Endothelial cell of umbilical vein (primary cell): ENCODE measurements around the gene NAGLU. TPM values are rescaled to one million over a fixed set of nuclear protein-coding genes. Genes with fewer than 3 reads are reported as not detected.

ENCODE experiments used
- BruUV-seq: library from RNA; stranded (reverse); fragments of 400-500 nt; replicated peaks from 2 replicates; lab custom pipeline; 2021; lab: Mats Ljungman, UMichigan
- CTCF ChIA-PET: fragments of 300-600, 350-600 bp; sonication (Branson Sonifier 250); formaldehyde crosslinking; loops from one replicate; lab custom pipeline; 2021; ENCODE audit warnings: antibody characterized with exemption, inconsistent platforms; lab: Charles Lee
- POLR2A ChIA-PET: fragments of 300-600, 350-600 bp; sonication (Branson Sonifier 250); formaldehyde crosslinking; loops from one replicate; lab custom pipeline; 2021; ENCODE audit warnings: antibody characterized with exemption, inconsistent platforms; lab: Charles Lee
- DNase-seq: peaks from one replicate; pipeline ENCODE4 v3.0.0-alpha.2; 2011; ENCODE audit warnings: low read depth, low spot score
- FAIRE-seq: peaks from 2 replicates; lab custom pipeline; 2011; peaks lifted over from hg19 to GRCh38; lab: Jason Lieb, UNC
- H2AFZ ChIP-seq: 2 replicates; pipeline ENCODE4 v1.6.0; 2012; ENCODE audit warnings: low read depth, low read length, control low read depth, inconsistent platforms
- H3K27ac ChIP-seq: 2 replicates; pipeline ENCODE4 v1.5.1; 2011; ENCODE audit warnings: low read depth, mild to moderate bottlenecking, control low read depth, low read length, moderate library complexity; ENCODE audit not compliant: insufficient read depth
- H3K27me3 ChIP-seq, 2 experiments: 2 replicates each; pipeline versions ENCODE4 v1.6.0 to v1.6.1; 2011; ENCODE audit warnings: low read length in 2 of 2, mixed read lengths in 1 of 2; ENCODE audit not compliant: control insufficient read depth in 2 of 2, insufficient read depth in 2 of 2
- H3K36me3 ChIP-seq, 2 experiments: 2 replicates in 1 of 2; 3 replicates in 1 of 2; pipeline ENCODE4 v1.5.1; 2011; ENCODE audit warnings: low read length in 2 of 2, mild to moderate bottlenecking in 1 of 2, moderate library complexity in 1 of 2; ENCODE audit not compliant: control insufficient read depth in 2 of 2, insufficient read depth in 2 of 2; ENCODE audit errors: extremely low read depth in 1 of 2
- H3K4me1 ChIP-seq: 3 replicates; pipeline ENCODE4 v1.5.1; 2011; ENCODE audit warnings: mild to moderate bottlenecking, low read length; ENCODE audit not compliant: control insufficient read depth, insufficient read depth; ENCODE audit errors: extremely low read depth
- H3K4me2 ChIP-seq: 2 replicates; pipeline ENCODE4 v1.6.1; 2011; ENCODE audit warnings: low read length, control low read depth, mixed read lengths; ENCODE audit not compliant: insufficient read depth
- H3K4me3 ChIP-seq, 3 experiments: fragments of 200-600 bp in 1 of 3; sonication (generic), shearing (Covaris generic) in 1 of 3; replicated peaks in 1 of 3; 2 replicates each; pipeline ENCODE4 v1.5.1; 2011 to 2016; ENCODE audit warnings: control low read depth in 3 of 3, low read length in 3 of 3, mild to moderate bottlenecking in 2 of 3, inconsistent platforms in 1 of 3, low read depth in 1 of 3, moderate library complexity in 1 of 3; ENCODE audit not compliant: insufficient read depth in 1 of 3
- H3K79me2 ChIP-seq: 2 replicates; pipeline ENCODE4 v1.6.0; 2012; ENCODE audit warnings: low read length, inconsistent platforms; ENCODE audit not compliant: control insufficient read depth, insufficient read depth
- H3K9ac ChIP-seq: replicated peaks from 2 replicates; pipeline ENCODE3; 2011; ENCODE audit warnings: low read length, control low read depth; ENCODE audit not compliant: insufficient read depth; ENCODE audit errors: extremely low read depth
- H3K9me1 ChIP-seq: replicated peaks from 3 replicates; pipeline ENCODE4 v1.6.0; 2011; ENCODE audit warnings: mild to moderate bottlenecking, low read length; ENCODE audit not compliant: control insufficient read depth, insufficient read depth; ENCODE audit errors: extremely low read depth
- H3K9me3 ChIP-seq: replicated peaks from 2 replicates; pipeline ENCODE4 v1.5.1; 2012; ENCODE audit warnings: low read length, inconsistent platforms; ENCODE audit not compliant: control insufficient read depth, insufficient read depth
- H4K20me1 ChIP-seq: replicated peaks from 2 replicates; pipeline ENCODE3; 2011; ENCODE audit warnings: mild to moderate bottlenecking, low read length; ENCODE audit not compliant: control insufficient read depth, insufficient read depth; ENCODE audit errors: extremely low read depth
- EZH2 ChIP-seq: IDR thresholded peaks from 2 replicates; pipeline ENCODE4 v1.6.1; 2012; ENCODE audit warnings: borderline replicate concordance, low read depth, mild to moderate bottlenecking, moderate library complexity, low read length, inconsistent platforms; ENCODE audit not compliant: severe bottlenecking
- FOS ChIP-seq: IDR thresholded peaks from 2 replicates; pipeline ENCODE4 v1.6.1; 2011; ENCODE audit warnings: mild to moderate bottlenecking, low read length, moderate library complexity, borderline replicate concordance; ENCODE audit not compliant: insufficient read depth
- GATA2 ChIP-seq: IDR thresholded peaks from 2 replicates; pipeline ENCODE4 v1.7.0; 2011; ENCODE audit warnings: low read depth, mild to moderate bottlenecking, moderate library complexity, mixed read lengths, low read length; ENCODE audit not compliant: insufficient read length, insufficient read depth
- JUN ChIP-seq: IDR thresholded peaks from 2 replicates; pipeline ENCODE4 v1.6.1; 2011; ENCODE audit warnings: borderline replicate concordance, low read depth; ENCODE audit not compliant: insufficient read length, insufficient read depth
- MYC ChIP-seq: IDR thresholded peaks from one replicate; pipeline ENCODE4 v1.6.1; 2011; ENCODE audit warnings: mild to moderate bottlenecking, low read depth, low read length
- POLR2A ChIP-seq: IDR thresholded peaks from 2 replicates; pipeline ENCODE4 v1.6.1; 2012; ENCODE audit warnings: low read depth, mild to moderate bottlenecking, control low read depth, low read length
- POLR2AphosphoS5 ChIP-seq: IDR thresholded peaks from 2 replicates; pipeline ENCODE4 v1.6.1; 2012; ENCODE audit warnings: low read depth, mild to moderate bottlenecking, control low read depth, low read length, moderate library complexity; ENCODE audit not compliant: insufficient read depth
- dilution Hi-C: fragments of 300-500 bp; cut with MboI; formaldehyde crosslinking; loops from one replicate; pipeline ENCODE4 v1.15.0; 2019; ENCODE audit warnings: low sequenced_read_pairs; ENCODE audit not compliant: extremely low pct_ligation_motif_present
- intact Hi-C: fragments of 100-400 bp; cut with micrococcal nuclease; formaldehyde crosslinking; loops from one replicate; pipeline ENCODE4 v1.10.0; 2022
- polyA plus RNA-seq, 4 experiments: library from polyadenylated mRNA; depleted of rRNA in 3 of 4; stranded (reverse) in 3 of 4; unstranded in 1 of 4; fragments of >200 nt; gene quantifications; 2 replicates each; pipeline versions ENCODE4 v1.2.1 to v1.2.3, GENCODE V29; 2011 to 2012; ENCODE audit warnings: missing spikeins in 1 of 4
- total RNA-seq: library from RNA; stranded (reverse); gene quantifications from 2 replicates; pipeline ENCODE4 v1.2.3, GENCODE V29; 2021
- TF ChIP-seq, protein P1 (sequence below), 2 donors: IDR thresholded peaks; 1 replicate in 1 of 2; 2 replicates in 1 of 2; pipeline ENCODE4 v1.5.1; 2011; ENCODE audit warnings: low read length in 2 of 2, mild to moderate bottlenecking in 2 of 2, moderate library complexity in 2 of 2, control low read depth in 1 of 2, inconsistent platforms in 1 of 2, low read depth in 1 of 2; ENCODE audit not compliant: insufficient read depth in 1 of 2; ENCODE audit errors: extremely low read depth in 1 of 2
- TF ChIP-seq, protein P2 (sequence below): IDR thresholded peaks from 2 replicates; pipeline ENCODE4 v1.6.1; 2011; ENCODE audit not compliant: insufficient read depth, insufficient read length

Gene NAGLU
- total and polyA plus RNA-seq, 2 donors (not counting 3 experiments of a cell fraction or from before 2014, with no cell fraction given): 50.2 to 54.2 TPM

DNA sequence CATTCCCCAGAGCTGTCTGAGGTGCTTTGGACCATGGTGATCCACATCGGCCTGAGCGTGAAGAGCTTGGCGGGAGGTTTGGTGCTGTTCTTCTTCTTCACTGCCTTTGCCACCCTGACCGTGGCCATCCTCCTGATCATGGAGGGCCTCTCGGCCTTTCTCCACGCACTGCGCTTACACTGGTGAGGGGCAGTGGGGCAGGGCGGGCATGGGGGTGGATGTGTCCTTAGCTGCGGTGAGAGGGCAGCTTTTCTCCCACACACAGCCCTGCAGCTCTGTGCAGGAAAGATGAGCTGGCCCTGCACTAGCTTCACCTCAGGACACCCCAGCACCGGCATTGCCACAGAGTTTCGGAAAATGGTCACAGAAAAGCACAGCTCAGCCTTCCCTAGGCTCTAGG lies 21.8 kb upstream of the NAGLU start:
- ChIA-PET POLR2A (interaction anchor here (0.6 kb wide), 2 partner anchors 18 to 202 kb away, joined by 3 to 4 read pairs; no protein-coding TSS in a partner anchor), CTCF (interaction anchor here (1.0 to 4.8 kb wide), 11 partner anchors 13 to 292 kb away, joined by 3 to 27 read pairs (median 5); no protein-coding TSS in a partner anchor)

DNA sequence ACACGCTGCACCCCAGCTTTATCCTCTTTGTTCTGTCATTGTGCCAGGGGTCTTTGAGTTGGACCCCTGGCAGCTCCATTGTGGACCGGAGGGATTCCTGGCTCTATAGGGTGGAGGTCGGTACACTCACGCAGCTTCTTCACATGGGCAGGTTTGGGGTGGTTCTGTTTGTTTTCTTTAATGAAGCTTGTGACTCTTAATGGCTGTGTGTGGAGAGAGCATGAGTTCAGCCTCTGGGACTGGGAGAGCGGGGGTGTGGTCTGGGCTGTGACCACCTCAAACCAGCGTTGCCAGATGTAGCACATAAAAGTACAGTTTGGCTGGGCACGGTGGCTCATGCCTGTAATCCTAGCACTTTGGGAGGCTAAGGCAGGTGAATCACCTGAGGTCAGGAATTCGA lies 21.2 kb upstream of the NAGLU start:
- H4K20me1 ChIP-seq: no peaks in the 10 kb centered on the region
- no peak overlapping the region for H3K4me3 ChIP-seq
- no TSS peak for BruUV-seq
- peaks cover 25% of the 10 kb centered on the region for H3K4me1 ChIP-seq
- dilution Hi-C loops (loop anchor here (25.0 kb wide), 1 partner anchor 178 kb away; no protein-coding TSS in a partner anchor), intact Hi-C loops (no loop called here)
- H3K79me2 ChIP-seq: no peaks in the 10 kb centered on the region
- H3K27me3 ChIP-seq: no peaks in the 10 kb centered on the region
- no peak for DNase-seq
- POLR2A ChIA-PET: no interaction called here
- no peak overlapping the region for H3K4me2 ChIP-seq
- H3K9me3 ChIP-seq: no peaks in the 10 kb centered on the region
- no peak overlapping the region for H3K9ac ChIP-seq
- H2AFZ ChIP-seq: no peak overlapping the region
- no peak overlapping the region for H3K27ac ChIP-seq
- H3K9me1 ChIP-seq: no peaks in the 10 kb centered on the region
- FAIRE-seq: no peak
- CTCF ChIA-PET: interaction anchor here (0.5 to 4.8 kb wide), 13 partner anchors 12 to 468 kb away, joined by 3 to 27 read pairs (median 5); no protein-coding TSS in a partner anchor
- no peak for TF ChIP-seq GATA2
- TF ChIP-seq, protein P1, sequence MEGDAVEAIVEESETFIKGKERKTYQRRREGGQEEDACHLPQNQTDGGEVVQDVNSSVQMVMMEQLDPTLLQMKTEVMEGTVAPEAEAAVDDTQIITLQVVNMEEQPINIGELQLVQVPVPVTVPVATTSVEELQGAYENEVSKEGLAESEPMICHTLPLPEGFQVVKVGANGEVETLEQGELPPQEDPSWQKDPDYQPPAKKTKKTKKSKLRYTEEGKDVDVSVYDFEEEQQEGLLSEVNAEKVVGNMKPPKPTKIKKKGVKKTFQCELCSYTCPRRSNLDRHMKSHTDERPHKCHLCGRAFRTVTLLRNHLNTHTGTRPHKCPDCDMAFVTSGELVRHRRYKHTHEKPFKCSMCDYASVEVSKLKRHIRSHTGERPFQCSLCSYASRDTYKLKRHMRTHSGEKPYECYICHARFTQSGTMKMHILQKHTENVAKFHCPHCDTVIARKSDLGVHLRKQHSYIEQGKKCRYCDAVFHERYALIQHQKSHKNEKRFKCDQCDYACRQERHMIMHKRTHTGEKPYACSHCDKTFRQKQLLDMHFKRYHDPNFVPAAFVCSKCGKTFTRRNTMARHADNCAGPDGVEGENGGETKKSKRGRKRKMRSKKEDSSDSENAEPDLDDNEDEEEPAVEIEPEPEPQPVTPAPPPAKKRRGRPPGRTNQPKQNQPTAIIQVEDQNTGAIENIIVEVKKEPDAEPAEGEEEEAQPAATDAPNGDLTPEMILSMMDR (IDR thresholded peaks at IDR 0.05; ENCODE audit: extremely low read depth in 1 of 2, insufficient read depth in 1 of 2, low read depth in 1 of 2, low read length in 2 of 2): no peak
- TF ChIP-seq POLR2A: no peak
- TF ChIP-seq, protein P2, sequence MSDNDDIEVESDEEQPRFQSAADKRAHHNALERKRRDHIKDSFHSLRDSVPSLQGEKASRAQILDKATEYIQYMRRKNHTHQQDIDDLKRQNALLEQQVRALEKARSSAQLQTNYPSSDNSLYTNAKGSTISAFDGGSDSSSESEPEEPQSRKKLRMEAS: no peak
- no peak for TF ChIP-seq POLR2AphosphoS5
- no peak for TF ChIP-seq MYC
- TF ChIP-seq JUN: no peak
- TF ChIP-seq EZH2: no peak
- no peak for TF ChIP-seq FOS
- peaks cover 0 to 3% of the 10 kb centered on the region in 2 experiments for H3K36me3 ChIP-seq

More for the DNA sequence above, 21.8 kb upstream of the NAGLU start:
- intact Hi-C loops: no loop called here
- DNase-seq (no peak), FAIRE-seq (no peak)
- Histone ChIP-seq H3K79me2 (no peaks in the 10 kb centered on the region), H3K9ac (no peak overlapping the region), H2AFZ (no peak overlapping the region), H3K9me3 (no peaks in the 10 kb centered on the region), H3K27me3 (no peaks in the 10 kb centered on the region), H3K4me1 (peaks cover 19% of the 10 kb centered on the region), H3K4me3 (no peak overlapping the region), H3K4me2 (no peak overlapping the region), H3K36me3 (peaks cover 0 to 3% of the 10 kb centered on the region in 2 experiments), H3K27ac (no peak overlapping the region), H4K20me1 (no peaks in the 10 kb centered on the region), H3K9me1 (no peaks in the 10 kb centered on the region)
- dilution Hi-C loops: loop anchor here (25.0 kb wide), 1 partner anchor 177 kb away; no protein-coding TSS in a partner anchor
- TF ChIP-seq POLR2A (no peak), FOS (no peak), MYC (no peak), POLR2AphosphoS5 (no peak), GATA2 (no peak)
- TF ChIP-seq, protein P2: no peak
- no TSS peak for BruUV-seq
